HepG2 (cell line): ENCODE data around the gene CYP46A1. TPM values are rescaled to one million over a fixed set of nuclear protein-coding genes. Genes with fewer than 3 reads are reported as not detected.

Source experiments
- ARNTL ChIP-seq: sonication (generic); formaldehyde crosslinking; IDR thresholded peaks from 2 replicates; pipeline ENCODE4 v1.4.0; 2020; ENCODE audit warnings: mild to moderate bottlenecking, missing genetic modification reagents
- CEBPB ChIP-seq: IDR thresholded peaks from 2 replicates; pipeline ENCODE4 v1.6.1; 2011; ENCODE audit warnings: low read depth, low read length, improper control_type of control experiment, borderline replicate concordance
- HNRNPL ChIP-seq: fragments of 200-400 bp; formaldehyde crosslinking; IDR thresholded peaks from 2 replicates; pipeline ENCODE4 v1.6.1; 2017; ENCODE audit warnings: mild to moderate bottlenecking, low read depth, low read length
- IRX3 ChIP-seq: sonication (generic); formaldehyde crosslinking; IDR thresholded peaks from 2 replicates; pipeline ENCODE4 v1.8.1; 2023; ENCODE audit warnings: mild to moderate bottlenecking, low read depth, missing genetic modification reagents, borderline replicate concordance
- JUN ChIP-seq: sonication (generic); formaldehyde crosslinking; IDR thresholded peaks from 2 replicates; pipeline ENCODE4 v1.4.0; 2020; ENCODE audit warnings: mild to moderate bottlenecking, missing genetic modification reagents
- MLLT10 ChIP-seq: sonication (generic); formaldehyde crosslinking; IDR thresholded peaks from 2 replicates; pipeline ENCODE4 v1.4.0; 2020; ENCODE audit warnings: missing genetic modification reagents
- NRL ChIP-seq: sonication (generic); formaldehyde crosslinking; IDR thresholded peaks from 2 replicates; pipeline ENCODE4 v1.5.0; 2020; ENCODE audit warnings: missing genetic modification reagents, mild to moderate bottlenecking, moderate library complexity, borderline replicate concordance
- PAWR ChIP-seq: sonication (generic); formaldehyde crosslinking; IDR thresholded peaks from 2 replicates; pipeline ENCODE4 v1.4.0; 2020; ENCODE audit warnings: missing genetic modification reagents, mild to moderate bottlenecking, borderline replicate concordance
- PPARG ChIP-seq: conservative IDR thresholded peaks from 2 replicates; pipeline ENCODE4 v1.6.1; 2016; ENCODE audit warnings: missing biosample characterization, missing genetic modification reagents
- WIZ ChIP-seq: sonication (generic); formaldehyde crosslinking; IDR thresholded peaks from 2 replicates; pipeline ENCODE4 v1.5.1; 2020; ENCODE audit warnings: mild to moderate bottlenecking, missing genetic modification reagents
- ZFP36 ChIP-seq: fragments of 150-350 bp; IDR thresholded peaks from 2 replicates; pipeline ENCODE4 v1.6.1; 2018; ENCODE audit warnings: borderline replicate concordance, low read length, low read depth; ENCODE audit not compliant: partially characterized antibody
- ZFX ChIP-seq: sonication (generic); formaldehyde crosslinking; IDR thresholded peaks from 2 replicates; pipeline ENCODE4 v1.4.0; 2020; ENCODE audit warnings: mild to moderate bottlenecking, low read depth, missing genetic modification reagents, moderate library complexity
- ZNF20 ChIP-seq: sonication (generic); formaldehyde crosslinking; IDR thresholded peaks from 2 replicates; pipeline ENCODE4 v1.4.0; 2020; ENCODE audit warnings: mild to moderate bottlenecking, moderate library complexity, missing genetic modification reagents
- ZNF235 ChIP-seq: sonication (generic); formaldehyde crosslinking; IDR thresholded peaks from 2 replicates; pipeline ENCODE4 v1.8.1; 2023; ENCODE audit warnings: mild to moderate bottlenecking, missing genetic modification reagents, borderline replicate concordance
- ZNF501 ChIP-seq: sonication (generic); formaldehyde crosslinking; IDR thresholded peaks from 2 replicates; pipeline ENCODE4 v1.5.1; 2020; ENCODE audit warnings: mild to moderate bottlenecking, moderate library complexity, missing genetic modification reagents
- ZNF629 ChIP-seq: sonication (generic); formaldehyde crosslinking; conservative IDR thresholded peaks from 2 replicates; pipeline ENCODE4 v1.5.0; 2020; ENCODE audit warnings: missing genetic modification reagents
- ZNF768 ChIP-seq: sonication (generic); formaldehyde crosslinking; IDR thresholded peaks from 2 replicates; pipeline ENCODE4 v1.4.0; 2020; ENCODE audit warnings: missing genetic modification reagents
- ZNF83 ChIP-seq: sonication (generic); formaldehyde crosslinking; IDR thresholded peaks from 2 replicates; pipeline ENCODE4 v1.4.0; 2020; ENCODE audit warnings: missing genetic modification reagents, mild to moderate bottlenecking, borderline replicate concordance
- ZSCAN25 ChIP-seq: sonication (generic); formaldehyde crosslinking; IDR thresholded peaks from 2 replicates; pipeline ENCODE4 v1.8.0; 2022; ENCODE audit warnings: mild to moderate bottlenecking, missing genetic modification reagents
- polyA plus RNA-seq, 8 experiments: library from polyadenylated mRNA; depleted of rRNA in 3 of 8; stranded (reverse) in 7 of 8; unstranded in 1 of 8; fragments of >200 nt; fragmentation: Illumina TruSeq in 4 of 8; extraction: Trizol in 4 of 8; gene quantifications; 2 replicates each; pipeline versions ENCODE4 v1.2.1 to v1.2.3, GENCODE V29; 2011 to 2016; ENCODE audit warnings: low read depth in 4 of 8, missing spikeins in 1 of 8, mixed read lengths in 1 of 8; ENCODE audit not compliant: insufficient read depth in 1 of 8
- total RNA-seq, 5 experiments: library from RNA; depleted of rRNA; stranded (reverse); fragments of >200 nt; fragmentation: Illumina TruSeq; extraction: Trizol; gene quantifications; 2 replicates each; pipeline ENCODE4 v1.2.3, GENCODE V29; 2016; ENCODE audit warnings: low read depth in 1 of 5

Gene CYP46A1
- total and polyA plus RNA-seq, 2 of the 13 experiments (the other 11 are each of a cell fraction or from before 2014, with no cell fraction given): not detected

DNA sequence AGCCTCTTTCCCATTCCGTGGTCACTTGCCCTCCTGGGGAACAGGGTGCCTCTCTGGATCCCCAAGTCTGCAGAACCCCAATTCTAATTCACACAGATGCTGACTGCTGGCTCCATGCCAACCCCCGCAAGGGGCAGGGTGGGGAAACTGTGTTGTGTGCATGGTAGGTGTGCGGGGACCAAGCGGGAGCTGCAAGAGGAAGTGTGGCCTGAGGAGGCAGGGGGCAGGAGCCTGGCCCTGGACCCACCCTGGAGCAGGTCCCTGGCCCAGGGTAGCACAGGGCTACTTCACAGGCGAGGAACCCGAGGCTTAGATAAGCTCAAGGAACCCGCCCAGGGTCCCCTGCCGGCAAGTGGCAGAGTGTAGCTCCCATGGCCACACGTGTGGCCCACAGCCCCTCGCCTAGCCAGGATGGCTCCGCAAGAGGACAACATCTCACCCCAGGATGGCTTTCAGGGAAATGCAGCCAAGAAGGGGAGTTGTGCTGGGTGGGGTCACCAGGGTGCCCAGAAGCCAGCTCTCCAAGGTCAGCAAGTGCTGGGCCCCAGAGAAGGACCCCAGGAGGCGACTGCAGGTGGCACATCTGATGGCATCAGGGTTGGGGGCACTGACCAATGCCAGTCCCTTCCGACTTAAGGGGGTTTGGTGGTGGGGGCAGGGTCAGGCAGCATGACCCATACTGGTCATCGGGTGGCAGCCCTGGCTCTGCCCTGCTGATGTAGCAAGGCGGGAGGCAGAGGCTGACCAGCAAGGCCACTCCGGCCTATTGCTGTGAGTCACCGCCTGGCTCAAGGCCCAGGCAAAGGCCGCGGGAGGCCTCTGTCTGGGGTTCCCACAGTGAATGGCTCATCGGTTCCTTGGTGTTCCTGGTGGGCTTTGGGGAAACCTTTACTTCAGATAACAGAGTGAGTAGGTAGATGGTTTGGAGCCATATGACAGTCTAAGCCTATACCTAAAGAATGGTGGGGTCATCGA, 71.8 kb downstream of the CYP46A1 start (continued):
- TF ChIP-seq MLLT10 (CRISPR knock-in tag) (no peak), CEBPB (0 out of 2 replicates have a peak, but pooled peaks have one; percentile 1), ZFX (CRISPR knock-in tag) (peak; percentile 55; the same call in 1 of the 2 replicates), ZFP36 (no peak), NRL (CRISPR knock-in tag) (no peak), ZNF83 (no peak), PAWR (no peak), ZNF235 (CRISPR knock-in tag) (no peak), WIZ (CRISPR knock-in tag) (no peak), ZSCAN25 (no peak), ZNF20 (no peak), HNRNPL (peak; percentile 84), JUN (CRISPR knock-in tag) (no peak), PPARG (no peak), ZNF629 (CRISPR knock-in tag) (no peak), ZNF501 (no peak), ARNTL (CRISPR knock-in tag) (no peak), IRX3 (CRISPR knock-in tag) (no peak), ZNF768 (CRISPR knock-in tag) (peak; percentile 87)
